Neuronal stem cell (in vitro differentiated cells): ENCODE measurements around the gene ITPRIPL2.

Source experiments
- DNase-seq: peaks from one replicate; pipeline ENCODE4 v3.0.0-alpha.2; 2013; ENCODE audit warnings: low spot score
- H2AFZ ChIP-seq: one replicate; pipeline ENCODE4 v1.6.1; 2013; ENCODE audit warnings: mild to moderate bottlenecking, low read length, inconsistent platforms
- H2AK5ac ChIP-seq: 2 replicates; pipeline ENCODE4 v1.6.1; 2013; ENCODE audit warnings: low read depth, mild to moderate bottlenecking, inconsistent platforms, low read length, moderate library complexity, mixed read lengths
- H2BK120ac ChIP-seq: 2 replicates; pipeline ENCODE4 v1.6.1; 2013; ENCODE audit warnings: low read depth, mild to moderate bottlenecking, inconsistent platforms, low read length, moderate library complexity, mixed read lengths
- H2BK12ac ChIP-seq: one replicate; pipeline ENCODE4 v1.6.1; 2013; ENCODE audit warnings: low read length, inconsistent platforms
- H2BK15ac ChIP-seq: 2 replicates; pipeline ENCODE4 v1.6.1; 2013; ENCODE audit warnings: mild to moderate bottlenecking, low read length, inconsistent platforms, mixed read lengths
- H2BK5ac ChIP-seq: one replicate; pipeline ENCODE4 v1.6.1; 2013; ENCODE audit warnings: inconsistent platforms, mild to moderate bottlenecking, low read length, moderate library complexity
- H3K14ac ChIP-seq: one replicate; pipeline ENCODE4 v1.6.1; 2013; ENCODE audit warnings: low read length, inconsistent platforms
- H3K18ac ChIP-seq: 2 replicates; pipeline ENCODE4 v1.6.1; 2013; ENCODE audit warnings: low read length, inconsistent platforms
- H3K23ac ChIP-seq: 2 replicates; pipeline ENCODE4 v1.6.1; 2013; ENCODE audit warnings: low read depth, mild to moderate bottlenecking, mixed read lengths, low read length, inconsistent platforms; ENCODE audit not compliant: poor library complexity
- H3K27ac ChIP-seq: replicated peaks from 3 replicates; pipeline ENCODE4 v1.5.1; 2013; ENCODE audit warnings: low read length, inconsistent platforms
- H3K27me3 ChIP-seq, 3 experiments: 2 replicates each; pipeline ENCODE4 v1.6.1; 2013; ENCODE audit warnings: low read length in 3 of 3, mild to moderate bottlenecking in 2 of 3, inconsistent platforms in 1 of 3, low read depth in 1 of 3, mixed read lengths in 1 of 3, moderate library complexity in 1 of 3; ENCODE audit not compliant: control insufficient read depth in 3 of 3, insufficient read depth in 3 of 3
- H3K36me3 ChIP-seq, 2 donors: replicated peaks in 1 of 2; 2 replicates each; pipeline ENCODE4 v1.6.1; 2013; ENCODE audit warnings: low read length in 2 of 2; ENCODE audit not compliant: control insufficient read depth in 2 of 2, insufficient read depth in 2 of 2
- H3K4ac ChIP-seq: 2 replicates; pipeline ENCODE4 v1.6.1; 2013; ENCODE audit warnings: inconsistent platforms, mild to moderate bottlenecking, low read length, moderate library complexity
- H3K4me1 ChIP-seq, 2 donors: 1 replicate in 1 of 2; 2 replicates in 1 of 2; pipeline ENCODE4 v1.6.1; 2013; ENCODE audit warnings: low read length in 2 of 2, low read depth in 1 of 2; ENCODE audit not compliant: control insufficient read depth in 2 of 2, insufficient read depth in 1 of 2
- H3K4me2 ChIP-seq: one replicate; pipeline ENCODE4 v1.6.1; 2013; ENCODE audit warnings: mild to moderate bottlenecking, low read length, inconsistent platforms; ENCODE audit not compliant: insufficient read depth, poor library complexity, severe bottlenecking
- H3K4me3 ChIP-seq, 2 donors: 2 replicates each; pipeline ENCODE4 v1.5.1; 2013; ENCODE audit warnings: low read length in 2 of 2, mild to moderate bottlenecking in 2 of 2, inconsistent platforms in 1 of 2, moderate library complexity in 1 of 2
- H3K79me1 ChIP-seq: one replicate; pipeline ENCODE4 v1.6.1; 2013; ENCODE audit warnings: low read depth, mild to moderate bottlenecking, inconsistent platforms, low read length, moderate library complexity
- H3K9ac ChIP-seq: one replicate; pipeline ENCODE4 v1.6.1; 2013; ENCODE audit warnings: mild to moderate bottlenecking, low read depth, low read length, inconsistent platforms; ENCODE audit not compliant: poor library complexity
- H3K9me3 ChIP-seq, 2 donors: replicated peaks in 1 of 2; 2 replicates each; pipeline versions ENCODE3 to v1.6.1; 2013; ENCODE audit warnings: low read length in 2 of 2, mild to moderate bottlenecking in 2 of 2, inconsistent platforms in 1 of 2, low read depth in 1 of 2, mixed read lengths in 1 of 2, moderate library complexity in 1 of 2; ENCODE audit not compliant: control insufficient read depth in 2 of 2, insufficient read depth in 1 of 2
- H4K8ac ChIP-seq: one replicate; pipeline ENCODE4 v1.6.1; 2013; ENCODE audit warnings: low read depth, mild to moderate bottlenecking, inconsistent platforms, low read length, moderate library complexity
- H4K91ac ChIP-seq: one replicate; pipeline ENCODE4 v1.6.1; 2013; ENCODE audit warnings: low read length, low read depth, mild to moderate bottlenecking, inconsistent platforms; ENCODE audit not compliant: poor library complexity
- WGBS, 2 donors: extraction: QIAGEN DNeasy Blood & Tissue Kit; methylation state at CpG; one replicate each; pipeline ENCODE4 v1.1.7; 2013; ENCODE audit warnings: missing lambda C conversion rate in 2 of 2, mixed read lengths in 1 of 2; ENCODE audit not compliant: insufficient read length in 2 of 2, insufficient replicate concordance in 1 of 2; ENCODE audit errors: extremely low coverage in 2 of 2; 5-methylcytosine and 5-hydroxymethylcytosine counted together

Gene ITPRIPL2

DNA sequence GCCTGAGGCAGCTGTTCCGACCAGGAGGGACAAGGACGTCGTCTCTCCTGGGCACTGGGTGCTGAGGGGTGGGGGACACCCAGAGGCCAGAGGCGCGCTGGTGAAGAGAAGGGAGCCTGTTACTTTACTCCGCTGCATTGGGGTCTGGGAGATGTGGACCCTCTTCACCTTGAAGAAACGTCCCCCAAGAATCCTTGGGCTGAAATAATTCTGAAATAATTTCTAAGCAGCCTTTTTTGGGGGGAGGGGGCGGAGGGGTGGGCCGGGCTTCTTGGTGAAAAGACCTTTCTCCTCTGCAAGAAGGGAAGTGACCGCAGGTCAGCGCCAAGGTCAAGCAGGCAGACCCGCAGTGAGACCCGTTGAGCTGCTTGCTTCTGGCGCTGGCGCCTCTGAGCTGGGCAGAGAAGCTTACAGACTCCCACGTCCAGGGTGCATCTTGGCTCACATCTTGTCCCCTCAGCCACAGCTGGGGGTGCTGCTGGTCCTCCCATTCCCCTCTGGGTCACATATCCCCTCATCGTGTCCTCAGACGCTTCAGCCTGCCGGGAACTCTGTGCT is 55.4 kb downstream of the ITPRIPL2 start:
- Histone ChIP-seq H2BK120ac (no peak overlapping the region), H2BK12ac (peak overlapping the region; percentile 76), H2AK5ac (peak overlapping the region; percentile 30), H3K9ac (peak overlapping the region; percentile 66), H3K4ac (no peak overlapping the region), H3K4me3 (peak overlapping the region; percentile 45 to 93), H3K27ac (no peak overlapping the region), H3K36me3 (no peaks in the 10 kb centered on the region), H3K23ac (no peak overlapping the region), H2BK15ac (peak overlapping the region; percentile 79), H3K27me3 (peaks cover 0 to 54% (median 14%) of the 10 kb centered on the region in 3 experiments), H3K4me1 (peaks cover 4 to 5% of the 10 kb centered on the region in 2 donors), H3K14ac (no peak overlapping the region), H2BK5ac (no peak overlapping the region), H3K18ac (peak overlapping the region; percentile 98), H3K9me3 (peaks cover 0 to 2% of the 10 kb centered on the region in 2 donors), H4K8ac (no peak overlapping the region), H4K91ac (no peak overlapping the region), H3K79me1 (peaks cover 2% of the 10 kb centered on the region), H3K4me2 (peak overlapping the region; percentile 87), H2AFZ (peak overlapping the region; percentile 95)
- no peak for DNase-seq
- no CpG with 5 or more reads among the region's 19 CpGs for WGBS, 2 donors

DNA sequence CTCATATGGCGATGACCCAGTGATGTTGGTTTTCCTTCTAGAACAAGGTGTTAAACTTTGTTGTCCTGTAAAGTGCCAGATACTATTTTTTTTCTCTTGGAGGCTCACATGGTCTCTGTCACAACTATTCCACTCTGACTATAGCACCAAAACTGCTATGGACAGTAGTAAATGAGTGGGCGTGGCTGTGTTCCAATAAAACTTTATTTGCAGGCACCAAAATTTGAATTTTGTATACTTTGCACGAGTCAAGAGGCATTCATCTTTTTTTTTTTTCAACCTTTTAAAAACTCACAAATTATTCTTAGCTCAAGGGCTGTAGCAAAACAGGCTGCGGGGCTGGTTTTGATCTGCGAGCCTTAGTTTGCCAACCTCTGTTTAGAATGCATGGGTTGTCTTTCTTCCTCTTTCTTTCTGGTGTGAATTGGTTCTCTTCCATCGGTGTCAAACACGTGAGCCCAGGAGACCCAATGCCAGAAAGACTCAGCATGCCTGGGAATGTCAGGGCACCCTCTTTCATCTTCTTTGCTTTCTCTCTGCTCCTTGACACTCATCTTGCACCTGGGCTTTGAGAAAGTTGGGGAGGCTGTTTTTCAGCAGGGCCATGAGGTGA is 56.4 kb downstream of the ITPRIPL2 start:
- H3K9me3 ChIP-seq: peaks cover 0 to 2% of the 10 kb centered on the region in 2 donors
- no peak overlapping the region for H3K9ac ChIP-seq
- H3K27me3 ChIP-seq: peaks cover 0 to 49% (median 14%) of the 10 kb centered on the region in 3 experiments
- H2AFZ ChIP-seq: no peak overlapping the region
- no peak overlapping the region for H3K4me3 ChIP-seq
- no peak for DNase-seq
- no peak overlapping the region for H3K23ac ChIP-seq
- no peak overlapping the region for H3K4ac ChIP-seq
- no peak overlapping the region for H3K4me2 ChIP-seq
- H4K8ac ChIP-seq: no peak overlapping the region
- H2BK5ac ChIP-seq: no peak overlapping the region
- H2AK5ac ChIP-seq: no peak overlapping the region
- no CpG with 5 or more reads among the region's 7 CpGs for WGBS, 2 donors
- H4K91ac ChIP-seq: no peak overlapping the region
- no peak overlapping the region for H2BK120ac ChIP-seq
- H3K79me1 ChIP-seq: peaks cover 2% of the 10 kb centered on the region
- H3K36me3 ChIP-seq: no peaks in the 10 kb centered on the region
- H3K27ac ChIP-seq: no peak overlapping the region
- H3K14ac ChIP-seq: no peak overlapping the region
- H2BK15ac ChIP-seq: no peak overlapping the region
- H3K18ac ChIP-seq: no peak overlapping the region
- no peak overlapping the region for H2BK12ac ChIP-seq
- peaks cover 4 to 5% of the 10 kb centered on the region in 2 donors for H3K4me1 ChIP-seq
